Uterus (tissue), 2 donors: ENCODE measurements around the gene TNS1.

ENCODE experiments used
- POLR2A ChIP-seq, 2 donors: fragments of 450-650 bp; IDR thresholded peaks; one replicate each; pipeline ENCODE4 v1.6.1; 2016; ENCODE audit warnings: antibody characterized with exemption in 2 of 2, mild to moderate bottlenecking in 1 of 2, moderate library complexity in 1 of 2
- TF ChIP-seq, protein P1 (sequence below), 4 experiments: fragments of 200-600 bp in 2 of 4; fragments of 450-650 bp in 2 of 4; sonication (generic) in 2 of 4; IDR thresholded peaks; one replicate each; pipeline ENCODE4 v1.5.1; 2016 to 2019; ENCODE audit warnings: antibody characterized with exemption in 4 of 4, mild to moderate bottlenecking in 2 of 4, moderate library complexity in 1 of 4

DNA sequence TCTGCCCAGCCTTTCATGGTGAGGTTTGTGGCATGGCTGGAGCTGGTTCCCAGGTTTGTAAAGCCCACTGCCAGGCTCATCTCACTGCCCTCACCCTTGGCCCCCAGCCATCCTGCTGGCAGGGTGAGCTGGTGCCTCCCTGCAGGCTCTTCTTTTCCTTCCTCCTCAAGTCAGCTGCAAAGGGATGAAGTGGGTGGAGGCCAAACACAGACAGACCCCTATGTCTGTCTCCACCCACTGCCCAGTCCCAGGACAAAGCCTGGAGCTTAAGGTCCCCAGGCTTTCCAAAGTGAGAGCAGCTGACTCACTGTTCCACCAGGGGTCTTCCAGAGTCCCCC lies 92.0 kb downstream of the TNS1 start:
- TF ChIP-seq, protein P1, sequence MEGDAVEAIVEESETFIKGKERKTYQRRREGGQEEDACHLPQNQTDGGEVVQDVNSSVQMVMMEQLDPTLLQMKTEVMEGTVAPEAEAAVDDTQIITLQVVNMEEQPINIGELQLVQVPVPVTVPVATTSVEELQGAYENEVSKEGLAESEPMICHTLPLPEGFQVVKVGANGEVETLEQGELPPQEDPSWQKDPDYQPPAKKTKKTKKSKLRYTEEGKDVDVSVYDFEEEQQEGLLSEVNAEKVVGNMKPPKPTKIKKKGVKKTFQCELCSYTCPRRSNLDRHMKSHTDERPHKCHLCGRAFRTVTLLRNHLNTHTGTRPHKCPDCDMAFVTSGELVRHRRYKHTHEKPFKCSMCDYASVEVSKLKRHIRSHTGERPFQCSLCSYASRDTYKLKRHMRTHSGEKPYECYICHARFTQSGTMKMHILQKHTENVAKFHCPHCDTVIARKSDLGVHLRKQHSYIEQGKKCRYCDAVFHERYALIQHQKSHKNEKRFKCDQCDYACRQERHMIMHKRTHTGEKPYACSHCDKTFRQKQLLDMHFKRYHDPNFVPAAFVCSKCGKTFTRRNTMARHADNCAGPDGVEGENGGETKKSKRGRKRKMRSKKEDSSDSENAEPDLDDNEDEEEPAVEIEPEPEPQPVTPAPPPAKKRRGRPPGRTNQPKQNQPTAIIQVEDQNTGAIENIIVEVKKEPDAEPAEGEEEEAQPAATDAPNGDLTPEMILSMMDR (IDR thresholded peaks at IDR 0.05), result no peak
- no peak for TF ChIP-seq POLR2A (IDR thresholded peaks at IDR 0.05)
